ENCODE results near the gene REPS1. TPM values are rescaled to one million over a fixed set of nuclear protein-coding genes. Genes with fewer than 3 reads are reported as not detected.

REPS1 gene
- total RNA-seq, 1 experiment from 2014 or later = 74.4 TPM

DNA sequence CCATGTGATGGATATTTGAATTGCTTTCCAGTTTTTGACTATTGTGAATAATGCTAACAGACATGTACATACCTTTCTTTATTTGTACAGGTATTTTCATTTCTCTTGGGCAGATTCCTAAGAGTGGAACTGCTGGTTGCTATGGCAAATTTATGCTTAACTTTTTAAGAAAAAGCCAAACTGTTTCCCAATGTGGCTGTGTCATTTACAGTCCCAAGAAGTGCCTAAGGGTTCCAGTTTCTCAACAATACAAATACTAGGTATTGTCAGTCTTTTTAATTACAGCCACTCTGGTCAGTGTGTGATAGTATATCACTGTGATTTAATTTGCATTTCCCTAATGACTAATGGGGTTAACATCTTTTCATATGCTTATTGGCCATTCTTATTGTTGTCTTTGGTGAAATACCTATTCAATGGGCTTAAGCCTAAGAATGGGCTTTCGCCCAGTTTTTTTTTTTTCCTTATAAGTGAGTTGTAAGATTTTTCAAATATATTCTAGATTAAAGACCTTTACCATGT, 10.3 kb downstream of the REPS1 start:
- Histone ChIP-seq H3T11ph (ENCODE audit: low read length) (no peak overlapping the region), H3K4me1 (ENCODE audit: insufficient read depth, low read length) (peaks cover 2% of the 10 kb centered on the region; the same call in 1 of the 2 replicates), H2BK20ac (ENCODE audit: low read depth, low read length, poor library complexity, severe bottlenecking) (no peak overlapping the region), H2BK15ac (ENCODE audit: low read depth, low read length) (no peak overlapping the region), H3K4me2 (ENCODE audit: insufficient read depth, insufficient read length, low read length) (peak overlapping the region; percentile 24), H3K4ac (ENCODE audit: low read depth, low read length) (no peak overlapping the region), H3K23me2 (ENCODE audit: insufficient read length, low read depth, low read length, poor library complexity, severe bottlenecking) (no peaks in the 10 kb centered on the region), H4K5ac (ENCODE audit: insufficient read length, low read depth, low read length) (no peak overlapping the region), H4K20me1 (ENCODE audit: control insufficient read depth, insufficient read depth, insufficient read length) (no peaks in the 10 kb centered on the region), H3K56ac (ENCODE audit: insufficient read length, low read depth, low read length) (no peak overlapping the region), H2BK120ac (ENCODE audit: low read depth, low read length, poor library complexity, severe bottlenecking) (no peak overlapping the region), H4K8ac (replicated peaks; ENCODE audit: insufficient read length, low read depth, low read length) (no peak overlapping the region), H2BK12ac (ENCODE audit: insufficient read length, low read depth, low read length) (no peak overlapping the region), H3K79me2 (ENCODE audit: insufficient read depth, low read length) (peaks cover 24% of the 10 kb centered on the region; the same call in 1 of the 2 replicates), H3K9me3 (ENCODE audit: control insufficient read depth, low read depth, low read length) (no peaks in the 10 kb centered on the region), H3K27me3 (ENCODE audit: insufficient read depth, low read length) (no peaks in the 10 kb centered on the region), H2BK5ac (ENCODE audit: insufficient read length, low read length) (no peak overlapping the region), H3K27ac (ENCODE audit: insufficient read length, low read depth, low read length) (no peak overlapping the region), H3K9ac (ENCODE audit: extremely low read depth, insufficient read length, low read length) (no peak overlapping the region), H2AK5ac (ENCODE audit: insufficient read length, low read length) (no peak overlapping the region), H4K91ac (ENCODE audit: insufficient read length, low read depth, low read length) (no peak overlapping the region), H3K23ac (ENCODE audit: insufficient read length, low read depth, low read length) (no peak overlapping the region), H3K79me1 (ENCODE audit: insufficient read depth, low read depth, low read length, poor library complexity, severe bottlenecking) (no peaks in the 10 kb centered on the region), H3K14ac (ENCODE audit: insufficient read depth, low read length) (no peak overlapping the region), H2AFZ (ENCODE audit: low read length) (no peak overlapping the region), H3K18ac (ENCODE audit: insufficient read length, low read depth, low read length) (no peak overlapping the region)
- Mint-ChIP-seq H3K27me3 (ENCODE audit: low read depth) (no peaks in the 10 kb centered on the region), H3K9me3 (no peaks in the 10 kb centered on the region), H3K4me1 (peaks cover 73 to 76% of the 10 kb centered on the region in 2 experiments), H3K36me3 (ENCODE audit: insufficient read depth in 1 of 3, low read depth in 3 of 3) (no peaks in the 10 kb centered on the region), H3K4me3 (no peak overlapping the region), H3K27ac (no peak overlapping the region)
- no peak for DNase-seq
- TF ChIP-seq, protein P1, sequence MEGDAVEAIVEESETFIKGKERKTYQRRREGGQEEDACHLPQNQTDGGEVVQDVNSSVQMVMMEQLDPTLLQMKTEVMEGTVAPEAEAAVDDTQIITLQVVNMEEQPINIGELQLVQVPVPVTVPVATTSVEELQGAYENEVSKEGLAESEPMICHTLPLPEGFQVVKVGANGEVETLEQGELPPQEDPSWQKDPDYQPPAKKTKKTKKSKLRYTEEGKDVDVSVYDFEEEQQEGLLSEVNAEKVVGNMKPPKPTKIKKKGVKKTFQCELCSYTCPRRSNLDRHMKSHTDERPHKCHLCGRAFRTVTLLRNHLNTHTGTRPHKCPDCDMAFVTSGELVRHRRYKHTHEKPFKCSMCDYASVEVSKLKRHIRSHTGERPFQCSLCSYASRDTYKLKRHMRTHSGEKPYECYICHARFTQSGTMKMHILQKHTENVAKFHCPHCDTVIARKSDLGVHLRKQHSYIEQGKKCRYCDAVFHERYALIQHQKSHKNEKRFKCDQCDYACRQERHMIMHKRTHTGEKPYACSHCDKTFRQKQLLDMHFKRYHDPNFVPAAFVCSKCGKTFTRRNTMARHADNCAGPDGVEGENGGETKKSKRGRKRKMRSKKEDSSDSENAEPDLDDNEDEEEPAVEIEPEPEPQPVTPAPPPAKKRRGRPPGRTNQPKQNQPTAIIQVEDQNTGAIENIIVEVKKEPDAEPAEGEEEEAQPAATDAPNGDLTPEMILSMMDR (conservative IDR thresholded peaks at IDR 0.05) = no peak
- no CpG with 5 or more reads among the region's 1 CpG for WGBS (ENCODE audit: extremely low coverage, insufficient read length, low lambda C conversion rate)
